ENCODE results near the gene MARK4.

DNA sequence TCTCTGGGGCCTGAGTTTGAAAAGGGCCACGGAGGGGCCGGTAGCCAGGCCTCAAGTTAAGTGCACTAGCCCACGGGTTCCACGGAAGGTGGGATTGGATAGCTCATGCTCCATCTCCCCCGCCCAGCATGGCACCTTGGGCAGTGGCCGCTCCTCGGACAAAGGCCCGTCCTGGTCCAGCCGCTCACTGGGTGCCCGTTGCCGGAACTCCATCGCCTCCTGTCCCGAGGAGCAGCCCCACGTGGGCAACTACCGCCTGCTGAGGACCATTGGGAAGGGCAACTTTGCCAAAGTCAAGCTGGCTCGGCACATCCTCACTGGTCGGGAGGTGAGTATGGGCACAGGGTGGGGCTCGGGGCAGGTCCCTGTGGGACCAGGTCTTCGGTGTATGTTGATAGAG lies 7.8 kb downstream of the MARK4 start:
- TF ChIP-seq POLR2AphosphoS5 (IDR thresholded peaks at IDR 0.05; ENCODE audit: borderline replicate concordance, low read depth, low read length) (no peak), EZH2 (IDR thresholded peaks at IDR 0.05) (no peak), FOXP2 (optimal IDR thresholded peaks at IDR 0.05; ENCODE audit: control extremely low read depth, extremely low read length, insufficient read depth) (no peak)
